GM12892 (cell line): ENCODE data around the gene OR4E2.
"Not testable (repeated sequence)": the region's sequence is repeated elsewhere in the genome, so short reads cannot be mapped to it uniquely, and the experiment has no call there.

ENCODE experiments used
- DNase-seq: peaks from one replicate; pipeline ENCODE4 v3.0.0; 2011; ENCODE audit not compliant: insufficient read length
- FAIRE-seq: peaks from 2 replicates; lab custom pipeline; 2011; peaks lifted over from hg19 to GRCh38; lab: Jason Lieb, UNC
- POLR2A ChIP-seq: IDR thresholded peaks from 2 replicates; pipeline ENCODE4 v1.6.1; 2011; ENCODE audit warnings: low read depth, low read length, control low read depth
- POLR2AphosphoS5 ChIP-seq: IDR thresholded peaks from 2 replicates; pipeline ENCODE4 v1.6.1; 2011; ENCODE audit warnings: low read depth, low read length, control low read depth
- TAF1 ChIP-seq: IDR thresholded peaks from 2 replicates; pipeline ENCODE4 v1.6.1; 2011; ENCODE audit warnings: low read depth, mild to moderate bottlenecking, control low read depth, low read length, borderline replicate concordance

Gene OR4E2

GRCh38 chr14:21654215-21654614, 580 bp downstream of the OR4E2 start:
- DNase-seq (no peak), FAIRE-seq (no peak)
- TF ChIP-seq POLR2A = no peak
- TF ChIP-seq POLR2AphosphoS5 = no peak
- no peak for TF ChIP-seq TAF1

GRCh38 chr14:21656980-21657379, 3.3 kb downstream of the OR4E2 start:
- FAIRE-seq = no peak
- TF ChIP-seq POLR2A = no peak
- DNase-seq = no peak

- TF ChIP-seq POLR2A (no peak), TAF1 (no peak), POLR2AphosphoS5 (no peak)
- no peak for DNase-seq
- no peak for FAIRE-seq
Measured at GRCh38 chr14:21668377-21668776, 14.7 kb downstream of the OR4E2 start.

GRCh38 chr14:21669284-21669683, 15.6 kb downstream of the OR4E2 start:
- DNase-seq (no peak), FAIRE-seq (no peak)
- TF ChIP-seq TAF1 = no peak
- no peak for TF ChIP-seq POLR2AphosphoS5
- no peak for TF ChIP-seq POLR2A

GRCh38 chr14:21671371-21671770, 17.7 kb downstream of the OR4E2 start:
- FAIRE-seq (no peak), DNase-seq (no peak)
- no peak for TF ChIP-seq POLR2A
- TF ChIP-seq POLR2AphosphoS5 = no peak
- TF ChIP-seq TAF1 = no peak

- no peak for DNase-seq
- FAIRE-seq = no peak
- no peak for TF ChIP-seq POLR2A
- TF ChIP-seq TAF1 = no peak
- TF ChIP-seq POLR2AphosphoS5 = no peak
Measured at GRCh38 chr14:21672116-21672515, 18.5 kb downstream of the OR4E2 start.

- TF ChIP-seq POLR2AphosphoS5 (no peak), TAF1 (no peak), POLR2A (no peak)
- DNase-seq (no peak), FAIRE-seq (no peak)
Measured at GRCh38 chr14:21673718-21674117, 20.1 kb downstream of the OR4E2 start, which contains the start of gene OR4E1. Gene OR4E1, minus strand, starts transcription at chr14:21673818. Its CDS starts 2,883 bp downstream, at chr14:21670935.

GRCh38 chr14:21675566-21675965, 21.9 kb downstream of the OR4E2 start:
- FAIRE-seq (no peak), DNase-seq (no peak)
- TF ChIP-seq TAF1 (no peak), POLR2A (no peak), POLR2AphosphoS5 (no peak)

- DNase-seq (no peak), FAIRE-seq (no peak)
- no peak for TF ChIP-seq TAF1
- no peak for TF ChIP-seq POLR2A
- no peak for TF ChIP-seq POLR2AphosphoS5
Measured at GRCh38 chr14:21680072-21680471, 26.4 kb downstream of the OR4E2 start.

- FAIRE-seq = no peak
- DNase-seq = no peak
- no peak for TF ChIP-seq TAF1
- no peak for TF ChIP-seq POLR2AphosphoS5
- no peak for TF ChIP-seq POLR2A
Measured at GRCh38 chr14:21686468-21686867, 32.8 kb downstream of the OR4E2 start.

- no peak for TF ChIP-seq POLR2A
- no peak for TF ChIP-seq POLR2AphosphoS5
- TF ChIP-seq TAF1 = no peak
Measured at GRCh38 chr14:21694425-21694824, 40.8 kb downstream of the OR4E2 start.

GRCh38 chr14:21697662-21698061, 44.0 kb downstream of the OR4E2 start:
- not testable (repeated sequence) for FAIRE-seq

More at GRCh38 chr14:21694425-21694824, 40.8 kb downstream of the OR4E2 start:
- FAIRE-seq (no peak), DNase-seq (no peak)

GRCh38 chr14:21698538-21698937, 44.9 kb downstream of the OR4E2 start:
- DNase-seq, FAIRE-seq: not testable (repeated sequence)

More at GRCh38 chr14:21697662-21698061, 44.0 kb downstream of the OR4E2 start:
- DNase-seq = not testable (repeated sequence)

GRCh38 chr14:21699551-21699950, 45.9 kb downstream of the OR4E2 start:
- DNase-seq (no peak), FAIRE-seq (no peak)
- no peak for TF ChIP-seq POLR2A
- no peak for TF ChIP-seq POLR2AphosphoS5
- no peak for TF ChIP-seq TAF1

GRCh38 chr14:21702316-21702715, 48.7 kb downstream of the OR4E2 start:
- DNase-seq (no peak), FAIRE-seq (no peak)
- no peak for TF ChIP-seq POLR2AphosphoS5
- no peak for TF ChIP-seq TAF1
- TF ChIP-seq POLR2A = no peak
